Activated B cell treated with CpG ODN at 0.5 μM for 24 hours (primary cell): ENCODE data around the gene ECPAS. TPM values are rescaled to one million over a fixed set of nuclear protein-coding genes. Genes with fewer than 3 reads are reported as not detected.

Experiments used
- ATAC-seq: fragments of 200-7000 bp; cut with Tn5 transposase; one replicate; pipeline ENCODE4 v1.10.0; 2021; ENCODE audit warnings: low read depth, mild to moderate bottlenecking, moderate library complexity
- CTCF ChIA-PET: fragments of 350-600 bp; sonication (Branson Sonifier 250); formaldehyde crosslinking; loops from one replicate; lab custom pipeline; 2021; ENCODE audit warnings: antibody characterized with exemption; lab: Charles Lee
- POLR2A ChIA-PET: fragments of 350-600 bp; sonication (Branson Sonifier 250); formaldehyde crosslinking; loops from one replicate; lab custom pipeline; 2021; ENCODE audit warnings: antibody characterized with exemption; lab: Charles Lee
- DNase-seq: peaks from one replicate; pipeline ENCODE4 v3.0.0; 2022
- H3K27ac Mint-ChIP-seq: one replicate; pipeline ENCODE4 v1.8.0; 2020; ENCODE audit warnings: mixed read lengths
- H3K27me3 Mint-ChIP-seq: one replicate; pipeline ENCODE4 v1.8.0; 2021; ENCODE audit warnings: mixed read lengths
- H3K36me3 Mint-ChIP-seq: one replicate; pipeline ENCODE4 v1.8.0; 2021; ENCODE audit warnings: low read depth, mixed read lengths
- H3K4me1 Mint-ChIP-seq: one replicate; pipeline ENCODE4 v1.8.0; 2021; ENCODE audit warnings: mixed read lengths
- H3K4me3 Mint-ChIP-seq: one replicate; pipeline ENCODE4 v1.8.0; 2020; ENCODE audit warnings: mild to moderate bottlenecking, mixed read lengths
- H3K9me3 Mint-ChIP-seq: one replicate; pipeline ENCODE4 v1.8.0; 2020; ENCODE audit warnings: mixed read lengths
- intact Hi-C: fragments of 100-400 bp; cut with micrococcal nuclease; formaldehyde crosslinking; loops from one replicate; pipeline ENCODE4 v1.15.1; 2024
- total RNA-seq: library from RNA; stranded (reverse); gene quantifications from 2 replicates; pipeline ENCODE4 v1.2.3, GENCODE V29; 2022
- TF ChIP-seq, protein P1 (sequence below): fragments of 200-600 bp; IDR thresholded peaks from one replicate; pipeline ENCODE4 v1.8.0; 2022; ENCODE audit warnings: antibody characterized with exemption, mild to moderate bottlenecking

ECPAS gene
- total RNA-seq, 1 donor from 2014 or later, result 81.9 TPM

DNA sequence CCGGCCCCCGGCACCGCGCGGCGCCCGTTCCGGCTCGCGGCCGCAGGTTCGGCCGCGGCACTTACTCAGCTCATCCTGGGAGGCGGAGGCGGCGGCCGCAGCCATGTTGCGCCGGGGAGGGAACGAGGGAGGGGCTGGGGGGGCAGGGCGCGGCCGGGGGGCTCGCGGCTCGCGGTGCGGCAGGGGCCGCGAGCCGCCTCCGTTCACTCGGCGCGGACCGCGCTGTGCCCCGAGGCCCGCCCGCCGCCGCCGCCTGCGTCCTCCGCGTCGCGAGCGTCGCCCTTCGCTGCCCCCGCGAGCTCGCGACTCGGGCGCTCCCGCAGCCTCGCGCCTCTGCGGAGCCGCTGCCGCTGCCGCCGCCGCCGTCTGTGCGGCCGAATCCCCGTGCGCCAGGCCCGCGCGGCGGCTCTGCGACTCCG is 735 bp downstream of the ECPAS start:
- intact Hi-C loops, result loop anchor here (2.0 to 10.0 kb wide), 6 partner anchors 181 to 1927 kb away; partner anchors contain the start of genes C9orf43, CDC26, GNG10 and KIAA1958
- H3K27ac Mint-ChIP-seq, result peak overlapping the region; percentile 30
- CTCF ChIA-PET, result interaction anchor here (1.2 kb wide), 1 partner anchor 115 kb away, joined by 3 read pairs; no protein-coding TSS in a partner anchor

DNA sequence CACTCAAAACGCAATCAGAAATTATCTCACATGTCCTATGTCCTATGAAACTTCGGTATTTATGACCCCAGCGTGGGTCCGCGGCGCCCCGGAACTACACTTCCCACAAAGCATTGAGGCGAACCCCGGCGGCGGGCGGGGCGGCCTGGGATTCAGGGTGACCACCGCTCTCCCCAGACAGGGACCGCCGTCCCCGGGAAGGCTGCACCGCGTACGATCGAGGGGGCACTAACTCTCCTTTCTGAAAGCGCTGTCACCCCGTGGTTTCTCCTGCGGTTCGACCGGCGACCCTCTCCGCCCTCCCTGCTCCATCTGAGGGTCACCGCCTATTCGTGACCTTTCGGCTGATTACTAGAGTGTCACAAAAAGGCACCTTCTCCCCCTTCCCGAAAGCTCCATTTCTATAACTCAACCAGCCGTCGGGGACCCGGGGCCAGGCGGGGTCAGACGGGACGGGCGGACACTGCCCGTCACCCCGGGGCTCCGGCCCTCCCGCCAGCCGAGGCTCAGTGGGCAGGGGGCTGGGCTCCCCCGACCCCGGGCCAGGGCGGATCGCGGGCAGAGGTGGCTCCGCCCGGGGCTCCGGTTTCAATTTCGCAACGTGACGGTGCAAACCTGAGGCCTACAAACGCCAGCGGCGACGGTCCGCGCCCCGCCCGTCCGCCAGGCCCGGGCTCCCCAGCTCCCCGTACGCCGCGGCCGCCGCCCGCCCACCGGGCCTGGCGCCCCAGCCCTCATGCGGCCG is 1.3 kb downstream of the ECPAS start:
- TF ChIP-seq, protein P1, sequence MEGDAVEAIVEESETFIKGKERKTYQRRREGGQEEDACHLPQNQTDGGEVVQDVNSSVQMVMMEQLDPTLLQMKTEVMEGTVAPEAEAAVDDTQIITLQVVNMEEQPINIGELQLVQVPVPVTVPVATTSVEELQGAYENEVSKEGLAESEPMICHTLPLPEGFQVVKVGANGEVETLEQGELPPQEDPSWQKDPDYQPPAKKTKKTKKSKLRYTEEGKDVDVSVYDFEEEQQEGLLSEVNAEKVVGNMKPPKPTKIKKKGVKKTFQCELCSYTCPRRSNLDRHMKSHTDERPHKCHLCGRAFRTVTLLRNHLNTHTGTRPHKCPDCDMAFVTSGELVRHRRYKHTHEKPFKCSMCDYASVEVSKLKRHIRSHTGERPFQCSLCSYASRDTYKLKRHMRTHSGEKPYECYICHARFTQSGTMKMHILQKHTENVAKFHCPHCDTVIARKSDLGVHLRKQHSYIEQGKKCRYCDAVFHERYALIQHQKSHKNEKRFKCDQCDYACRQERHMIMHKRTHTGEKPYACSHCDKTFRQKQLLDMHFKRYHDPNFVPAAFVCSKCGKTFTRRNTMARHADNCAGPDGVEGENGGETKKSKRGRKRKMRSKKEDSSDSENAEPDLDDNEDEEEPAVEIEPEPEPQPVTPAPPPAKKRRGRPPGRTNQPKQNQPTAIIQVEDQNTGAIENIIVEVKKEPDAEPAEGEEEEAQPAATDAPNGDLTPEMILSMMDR, result no peak
- Mint-ChIP-seq H3K27ac (peak overlapping the region; percentile 80), H3K4me1 (peaks cover 30% of the 10 kb centered on the region), H3K36me3 (peaks cover 2% of the 10 kb centered on the region), H3K4me3 (peak overlapping the region; percentile 88), H3K9me3 (no peaks in the 10 kb centered on the region), H3K27me3 (peaks cover 3% of the 10 kb centered on the region)
- intact Hi-C loops, result loop anchor here (2.0 to 10.0 kb wide), 6 partner anchors 182 to 1928 kb away; partner anchors contain the start of genes C9orf43, CDC26, GNG10 and KIAA1958
- ChIA-PET POLR2A (interaction anchor here (0.6 to 2.2 kb wide), 8 partner anchors 18 to 1793 kb away, joined by 3 to 10 read pairs (median 4); partner anchors contain the start of genes CDC26, DNAJC25, FKBP15 and HSDL2), CTCF (interaction anchor here (1.2 kb wide), 1 partner anchor 115 kb away, joined by 3 read pairs; no protein-coding TSS in a partner anchor)
- ATAC-seq, result peak; percentile 52
- DNase-seq, result peak; percentile 74

More for the DNA sequence above, 735 bp downstream of the ECPAS start:
- peak; percentile 38 for ATAC-seq
- POLR2A ChIA-PET, result interaction anchor here (0.6 to 2.2 kb wide), 8 partner anchors 17 to 1792 kb away, joined by 3 to 10 read pairs (median 4); partner anchors contain the start of genes CDC26, DNAJC25, FKBP15 and HSDL2
- H3K4me3 Mint-ChIP-seq, result peak overlapping the region; percentile 38
- no peaks in the 10 kb centered on the region for H3K9me3 Mint-ChIP-seq
- H3K4me1 Mint-ChIP-seq, result peaks cover 30% of the 10 kb centered on the region
- peaks cover 2% of the 10 kb centered on the region for H3K36me3 Mint-ChIP-seq
- TF ChIP-seq, protein P1, result no peak
- no peak for DNase-seq
- peaks cover 4% of the 10 kb centered on the region for H3K27me3 Mint-ChIP-seq

DNA sequence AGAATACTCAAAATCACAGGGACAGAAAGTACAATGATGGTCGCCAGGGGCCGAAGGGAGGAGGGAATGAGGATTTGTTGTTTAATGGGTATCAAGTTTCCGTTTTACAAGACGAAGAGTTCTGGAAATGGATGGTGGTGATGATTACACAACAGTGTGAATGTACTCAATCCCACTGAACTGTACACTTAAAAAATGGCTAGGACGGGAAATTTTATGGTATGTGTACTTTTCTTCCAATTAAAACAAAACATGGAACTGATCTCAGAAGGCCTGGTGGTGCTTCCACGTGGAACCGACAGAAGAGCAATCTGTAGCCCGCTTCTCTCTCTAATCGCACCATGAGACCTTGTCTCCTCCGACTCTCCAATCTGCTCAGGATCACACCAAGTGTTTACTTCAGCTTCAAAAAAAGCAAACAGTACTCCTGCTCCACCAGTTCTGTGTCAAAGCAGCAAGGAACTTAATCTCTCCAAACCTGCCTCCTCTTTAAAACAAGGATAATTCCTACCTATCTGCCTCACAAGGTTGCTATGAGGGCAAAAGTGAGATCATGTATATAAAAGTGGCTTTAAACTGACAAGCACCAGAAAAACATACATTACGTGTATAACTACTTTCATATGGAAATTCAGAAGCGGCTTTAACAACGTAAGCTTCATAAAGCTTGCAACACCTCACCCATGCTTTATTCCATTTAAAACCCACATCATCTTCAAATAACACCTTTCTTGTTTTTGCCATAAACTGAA is 2.1 kb downstream of the ECPAS start:
- TF ChIP-seq, protein P1, result no peak
- Mint-ChIP-seq H3K9me3 (no peaks in the 10 kb centered on the region), H3K27ac (peak overlapping the region; percentile 80), H3K4me1 (peaks cover 32% of the 10 kb centered on the region), H3K36me3 (peaks cover 2% of the 10 kb centered on the region), H3K27me3 (no peaks in the 10 kb centered on the region), H3K4me3 (peak overlapping the region; percentile 88)
- ATAC-seq, result no peak
- intact Hi-C loops, result loop anchor here (2.0 to 10.0 kb wide), 6 partner anchors 183 to 1929 kb away; partner anchors contain the start of genes C9orf43, CDC26, GNG10 and KIAA1958
- DNase-seq, result no peak
- POLR2A ChIA-PET, result interaction anchor here (0.7 to 2.2 kb wide), 5 partner anchors 21 to 1793 kb away, joined by 3 to 10 read pairs (median 6); partner anchors contain the start of genes CDC26, DNAJC25, HSDL2 and PRPF4
- CTCF ChIA-PET, result interaction anchor here (1.2 kb wide), 1 partner anchor 116 kb away, joined by 3 read pairs; no protein-coding TSS in a partner anchor

DNA sequence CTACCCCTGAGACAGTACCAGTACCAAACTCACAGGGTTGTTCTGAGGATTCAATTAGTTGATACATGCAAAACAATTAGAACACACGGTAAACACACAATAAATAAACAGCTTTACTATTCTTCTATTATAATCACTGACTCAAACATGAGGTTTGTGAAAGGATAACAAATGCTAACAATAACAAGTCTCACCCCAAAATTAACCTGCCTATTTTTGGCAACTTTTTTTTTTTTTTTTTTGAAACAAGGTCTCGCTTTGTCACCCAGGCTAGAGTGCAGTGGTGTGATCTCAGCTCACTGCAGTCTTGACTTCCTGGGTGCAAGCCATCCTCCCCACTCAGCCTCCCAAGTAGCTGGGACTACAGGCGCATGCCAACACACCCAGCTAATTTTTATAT is 6.5 kb downstream of the ECPAS start:
- no peak for DNase-seq
- ChIA-PET CTCF (no interaction called here), POLR2A (no interaction called here)
- intact Hi-C loops, result no loop called here
- Mint-ChIP-seq H3K27me3 (no peaks in the 10 kb centered on the region), H3K27ac (no peak overlapping the region), H3K9me3 (no peaks in the 10 kb centered on the region), H3K36me3 (peaks cover under 1% of the 10 kb centered on the region), H3K4me1 (peaks cover 31% of the 10 kb centered on the region), H3K4me3 (no peak overlapping the region)
- TF ChIP-seq, protein P1, result no peak
- ATAC-seq, result no peak
